OCI-LY7 (cell line): ENCODE measurements around the gene TAF6. TPM values are rescaled to one million over a fixed set of nuclear protein-coding genes. Genes with fewer than 3 reads are reported as not detected.
A peak's percentile ranks its signal among the peaks of the same experiment; 100 is the strongest.

Experiments used
- Bru-seq: library from RNA; stranded (reverse); fragments of 400-500 nt; gene quantifications from one replicate; lab custom pipeline; 2021; lab: Mats Ljungman, UMichigan
- BruChase-seq, 2 experiments: library from RNA; stranded (reverse); fragments of 400-500 nt; gene quantifications; one replicate each; lab custom pipeline; 2021; lab: Mats Ljungman, UMichigan
- BruUV-seq: library from RNA; stranded (reverse); fragments of 400-500 nt; replicated peaks from 2 replicates; lab custom pipeline; 2021; lab: Mats Ljungman, UMichigan
- CTCF ChIA-PET: fragments of 300-600 bp; sonication (Branson Sonifier 250); formaldehyde crosslinking; loops from one replicate; lab custom pipeline; 2022; ENCODE audit warnings: antibody characterized with exemption; ENCODE audit not compliant: unreplicated experiment; lab: Charles Lee
- POLR2A ChIA-PET: fragments of 300-600 bp; sonication (Branson Sonifier 250); formaldehyde crosslinking; loops from one replicate; lab custom pipeline; 2022; ENCODE audit warnings: antibody characterized with exemption; lab: Charles Lee
- DNase-seq: peaks from one replicate; pipeline ENCODE4 v3.0.0-alpha.2; 2015; ENCODE audit warnings: low spot score
- H2AFZ ChIP-seq: fragments of 200-600 bp; sonication (generic), shearing (Covaris generic); 2 replicates; pipeline ENCODE4 v1.6.1; 2014; ENCODE audit warnings: mild to moderate bottlenecking, antibody characterized with exemption, low read length, moderate library complexity
- H3K27ac ChIP-seq: fragments of 200-600 bp; sonication (generic); 2 replicates; pipeline ENCODE4 v1.5.1; 2014; ENCODE audit warnings: mixed run types, low read depth, mild to moderate bottlenecking, moderate library complexity, low read length, inconsistent platforms; ENCODE audit not compliant: poor library complexity, severe bottlenecking
- H3K36me3 ChIP-seq: fragments of 200-600 bp; sonication (generic); 2 replicates; pipeline ENCODE4 v1.6.1; 2014; ENCODE audit warnings: mild to moderate bottlenecking, antibody characterized with exemption, low read length, moderate library complexity, mixed read lengths; ENCODE audit not compliant: insufficient read depth
- H3K4me1 ChIP-seq: fragments of 200-600 bp; sonication (generic); 2 replicates; pipeline ENCODE4 v1.5.1; 2014; ENCODE audit warnings: mild to moderate bottlenecking, low read length; ENCODE audit not compliant: insufficient read depth, poor library complexity, severe bottlenecking
- H3K4me2 ChIP-seq: fragments of 200-600 bp; sonication (generic); 2 replicates; pipeline ENCODE4 v1.6.1; 2014; ENCODE audit warnings: mild to moderate bottlenecking, low read length
- H3K4me3 ChIP-seq: fragments of 200-600 bp; sonication (generic); 2 replicates; pipeline ENCODE4 v1.5.1; 2014; ENCODE audit warnings: mild to moderate bottlenecking, low read depth, low read length; ENCODE audit not compliant: poor library complexity, severe bottlenecking
- H3K79me2 ChIP-seq: fragments of 200-600 bp; sonication (generic); 2 replicates; pipeline ENCODE4 v1.6.1; 2016; ENCODE audit warnings: low read depth, mild to moderate bottlenecking, low read length, moderate library complexity, mixed read lengths; ENCODE audit not compliant: insufficient read depth
- H3K9me2 ChIP-seq: fragments of 200-600 bp; sonication (generic); 2 replicates; pipeline ENCODE4 v1.6.1; 2016; ENCODE audit warnings: mild to moderate bottlenecking, low read length, mixed read lengths; ENCODE audit not compliant: insufficient read depth
- H3K9me3 ChIP-seq: fragments of 200-600 bp; sonication (generic); 2 replicates; pipeline ENCODE4 v1.6.1; 2014; ENCODE audit warnings: mild to moderate bottlenecking, mixed run types, low read length, mixed read lengths
- H4K20me1 ChIP-seq: fragments of 200-600 bp; sonication (generic); 2 replicates; pipeline ENCODE4 v1.6.1; 2014; ENCODE audit warnings: mild to moderate bottlenecking, antibody characterized with exemption, low read length, moderate library complexity, mixed read lengths; ENCODE audit not compliant: insufficient read depth
- EZH2phosphoT487 ChIP-seq: fragments of 200-600 bp; sonication (generic); IDR thresholded peaks from 2 replicates; pipeline ENCODE4 v1.6.1; 2018; ENCODE audit warnings: low read depth, borderline replicate concordance, mild to moderate bottlenecking, mixed run types, antibody characterized with exemption, low read length, moderate library complexity, mixed read lengths
- intact Hi-C: fragments of 100-400 bp; cut with micrococcal nuclease; formaldehyde crosslinking; loops from one replicate; pipeline ENCODE4 v1.10.0; 2022; ENCODE audit not compliant: unreplicated experiment
- long read RNA-seq: library from polyadenylated mRNA; stranded (forward); transcript quantifications from one replicate; pipeline ENCODE4 v2.0.0, GENCODE V29; 2022
- total RNA-seq, 2 experiments: library from RNA; depleted of rRNA in 1 of 2; stranded (reverse); fragments of >200 nt in 1 of 2; shearing (Covaris generic) in 1 of 2; gene quantifications; 2 replicates each; pipeline ENCODE4 v1.2.3, GENCODE V29; 2014 to 2022
- TF ChIP-seq, protein P1 (sequence below): fragments of 200-600 bp; sonication (generic); conservative IDR thresholded peaks from 2 replicates; pipeline ENCODE4 v1.5.1; 2014; ENCODE audit warnings: mild to moderate bottlenecking, antibody characterized with exemption, low read length, moderate library complexity, mixed read lengths

Gene TAF6
- total RNA-seq (2014; rRNA removed; shearing (Covaris generic)), result 28.0 and 35.4 TPM in 2 replicates
- 71.0 and 76.5 TPM in 2 replicates for total RNA-seq (2022)
- percentile 57 among the genes with signal in this experiment for Bru-seq, nascent RNA
- BruChase-seq, experiment 1, labeled RNA remaining after a 6-hour chase, result percentile 80 among the genes with signal in this experiment
- percentile 71 among the genes with signal in this experiment for BruChase-seq, experiment 2, labeled RNA remaining after a 2-hour chase
- long read RNA-seq, transcript TAF6-201 (15 exons, 2,727 nt), result minor isoform, 18 of 221 reads
- long read RNA-seq, transcript TAF6-211 (15 exons, 2,464 nt), result major isoform, 130 of 221 reads
- long read RNA-seq, partial matches to known transcripts, result 10 of 221 reads
- long read RNA-seq, other reads (novel, unspliced or antisense), result 58 of 221 reads

DNA sequence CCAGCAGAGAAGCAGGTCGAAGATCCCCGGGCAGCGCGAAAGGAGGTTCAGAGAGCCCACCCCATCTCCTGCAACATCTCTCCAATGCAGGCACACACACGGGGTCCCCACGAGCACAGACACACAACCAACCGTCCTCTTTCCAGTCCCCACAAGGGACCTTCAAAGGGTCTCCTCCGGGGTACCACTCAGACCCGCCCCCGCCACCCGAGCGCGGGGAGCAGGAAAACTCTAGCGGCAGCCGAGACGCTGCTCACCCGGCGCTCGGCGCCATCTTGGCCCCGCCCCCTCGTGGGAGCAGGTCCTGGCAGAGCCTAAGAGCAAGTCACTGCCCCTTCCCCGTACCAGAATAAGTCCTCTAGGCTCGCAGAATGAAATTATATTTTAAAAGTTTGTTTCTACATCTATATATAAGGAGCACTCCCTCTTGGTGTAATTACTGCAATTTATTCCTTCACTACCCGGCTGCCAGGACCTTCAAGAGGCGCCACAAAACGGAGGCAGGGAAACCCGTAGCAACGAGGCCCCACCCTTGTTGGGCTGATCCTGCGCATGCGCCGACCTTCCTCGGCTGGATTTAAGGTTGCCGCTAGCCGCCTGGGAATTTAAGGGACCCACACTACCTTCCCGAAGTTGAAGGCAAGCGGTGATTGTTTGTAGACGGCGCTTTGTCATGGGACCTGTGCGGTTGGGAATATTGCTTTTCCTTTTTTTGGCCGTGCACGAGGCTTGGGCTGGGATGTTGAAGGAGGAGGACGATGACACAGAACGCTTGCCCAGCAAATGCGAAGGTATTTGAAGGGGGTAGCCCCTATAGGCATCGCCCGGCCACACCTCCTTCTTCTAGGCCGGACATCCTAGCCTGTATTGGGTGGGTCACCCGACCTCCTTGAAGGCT lies at the start of gene TAF6, which contains the start of gene CNPY4:
TSS of gene TAF6 (minus strand) at position 287 of the 898 bp plus-strand sequence. CDS start 5,149 bp downstream, outside the sequence.
TSS of gene CNPY4 (plus strand) at position 563 of the 898 bp plus-strand sequence. CDS start at position 674, 111 bp downstream.
- DNase-seq, result peak; percentile 98
- BruUV-seq, result no TSS peak
- Histone ChIP-seq H3K36me3 (peaks cover 24% of the 10 kb centered on the region), H2AFZ (peak within 1 kb of the TSS; percentile 84), H3K4me3 (peak within 1 kb of the TSS; percentile 80), H3K9me3 (no peaks in the 10 kb centered on the region), H3K4me2 (peak within 1 kb of the TSS; percentile 85), H3K4me1 (peaks cover 15% of the 10 kb centered on the region), H4K20me1 (no peaks in the 10 kb centered on the region), H3K9me2 (no peaks in the 10 kb centered on the region), H3K79me2 (peaks cover 19% of the 10 kb centered on the region; the same call in 1 of the 2 replicates), H3K27ac (peak within 1 kb of the TSS; percentile 73)
- no peak for TF ChIP-seq EZH2phosphoT487
- TF ChIP-seq, protein P1, sequence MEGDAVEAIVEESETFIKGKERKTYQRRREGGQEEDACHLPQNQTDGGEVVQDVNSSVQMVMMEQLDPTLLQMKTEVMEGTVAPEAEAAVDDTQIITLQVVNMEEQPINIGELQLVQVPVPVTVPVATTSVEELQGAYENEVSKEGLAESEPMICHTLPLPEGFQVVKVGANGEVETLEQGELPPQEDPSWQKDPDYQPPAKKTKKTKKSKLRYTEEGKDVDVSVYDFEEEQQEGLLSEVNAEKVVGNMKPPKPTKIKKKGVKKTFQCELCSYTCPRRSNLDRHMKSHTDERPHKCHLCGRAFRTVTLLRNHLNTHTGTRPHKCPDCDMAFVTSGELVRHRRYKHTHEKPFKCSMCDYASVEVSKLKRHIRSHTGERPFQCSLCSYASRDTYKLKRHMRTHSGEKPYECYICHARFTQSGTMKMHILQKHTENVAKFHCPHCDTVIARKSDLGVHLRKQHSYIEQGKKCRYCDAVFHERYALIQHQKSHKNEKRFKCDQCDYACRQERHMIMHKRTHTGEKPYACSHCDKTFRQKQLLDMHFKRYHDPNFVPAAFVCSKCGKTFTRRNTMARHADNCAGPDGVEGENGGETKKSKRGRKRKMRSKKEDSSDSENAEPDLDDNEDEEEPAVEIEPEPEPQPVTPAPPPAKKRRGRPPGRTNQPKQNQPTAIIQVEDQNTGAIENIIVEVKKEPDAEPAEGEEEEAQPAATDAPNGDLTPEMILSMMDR, result no peak
- CTCF ChIA-PET, result no interaction called here
- intact Hi-C loops, result loop anchor here (1.0 kb wide), 1 partner anchor 18 kb away; the partner anchor contains the start of genes AP4M1 and MCM7
- POLR2A ChIA-PET, result interaction anchor here (1.0 to 2.2 kb wide), 3 partner anchors 17 to 33 kb away, joined by 3 to 10 read pairs (median 10); partner anchors contain the start of genes AP4M1, LAMTOR4 and MCM7

GRCh38 chr7:100167912-100168323 lies 48.8 kb upstream of the TAF6 start:
- no peaks in the 10 kb centered on the region for H3K9me3 ChIP-seq
- H3K4me3 ChIP-seq, result no peak overlapping the region
- no peak for DNase-seq
- H3K79me2 ChIP-seq, result no peaks in the 10 kb centered on the region
- H4K20me1 ChIP-seq, result no peaks in the 10 kb centered on the region
- no peak overlapping the region for H3K27ac ChIP-seq
- peak overlapping the region; percentile 27; the same call in 1 of the 2 replicates for H3K4me2 ChIP-seq
- no peaks in the 10 kb centered on the region for H3K9me2 ChIP-seq
- TF ChIP-seq, protein P1, result no peak
- no peak for TF ChIP-seq EZH2phosphoT487
- H2AFZ ChIP-seq, result no peak overlapping the region
- H3K4me1 ChIP-seq, result peaks cover 64% of the 10 kb centered on the region
- CTCF ChIA-PET, result no interaction called here
- POLR2A ChIA-PET, result interaction anchor here (0.6 kb wide), 1 partner anchor 22 kb away, joined by 4 read pairs; no protein-coding TSS in a partner anchor
- no peaks in the 10 kb centered on the region for H3K36me3 ChIP-seq
- intact Hi-C loops, result no loop called here
- BruUV-seq, result no TSS peak
